ENCODE measurements around the gene CLDN17.

The CLDN17 gene

DNA sequence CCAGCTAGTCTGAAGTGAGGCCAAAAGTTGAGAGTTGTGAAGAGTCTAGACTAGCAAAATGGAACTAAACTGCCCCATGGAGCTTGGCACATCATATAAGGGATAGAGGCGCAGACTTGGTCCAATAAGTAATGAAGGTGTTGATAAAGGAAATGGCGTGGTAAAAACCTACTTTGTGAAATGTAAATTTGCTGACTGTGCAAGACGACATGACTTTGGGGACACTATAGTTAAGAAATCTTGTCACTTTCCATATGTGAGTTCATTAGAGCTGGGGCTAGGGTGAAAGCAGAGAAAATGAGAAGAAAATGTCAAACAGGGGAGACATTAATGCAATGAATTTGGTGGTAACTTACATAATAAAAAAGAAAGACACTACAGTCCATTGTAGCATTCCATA is 50.1 kb downstream of the CLDN17 start:
- DNase-seq: no peak

All from effector CD4-positive, alpha-beta T cell (primary cell).